ENCODE measurements around the gene SLC35F6. TPM values are rescaled to one million over a fixed set of nuclear protein-coding genes. Genes with fewer than 3 reads are reported as not detected.
"Not testable (repeated sequence)": the region's sequence is repeated elsewhere in the genome, so short reads cannot be mapped to it uniquely, and the experiment has no call there.

The SLC35F6 gene
- polyA plus RNA-seq, 12 donors, result 6.1 to 10.3 (median 8.3) TPM; not detected in 1

DNA sequence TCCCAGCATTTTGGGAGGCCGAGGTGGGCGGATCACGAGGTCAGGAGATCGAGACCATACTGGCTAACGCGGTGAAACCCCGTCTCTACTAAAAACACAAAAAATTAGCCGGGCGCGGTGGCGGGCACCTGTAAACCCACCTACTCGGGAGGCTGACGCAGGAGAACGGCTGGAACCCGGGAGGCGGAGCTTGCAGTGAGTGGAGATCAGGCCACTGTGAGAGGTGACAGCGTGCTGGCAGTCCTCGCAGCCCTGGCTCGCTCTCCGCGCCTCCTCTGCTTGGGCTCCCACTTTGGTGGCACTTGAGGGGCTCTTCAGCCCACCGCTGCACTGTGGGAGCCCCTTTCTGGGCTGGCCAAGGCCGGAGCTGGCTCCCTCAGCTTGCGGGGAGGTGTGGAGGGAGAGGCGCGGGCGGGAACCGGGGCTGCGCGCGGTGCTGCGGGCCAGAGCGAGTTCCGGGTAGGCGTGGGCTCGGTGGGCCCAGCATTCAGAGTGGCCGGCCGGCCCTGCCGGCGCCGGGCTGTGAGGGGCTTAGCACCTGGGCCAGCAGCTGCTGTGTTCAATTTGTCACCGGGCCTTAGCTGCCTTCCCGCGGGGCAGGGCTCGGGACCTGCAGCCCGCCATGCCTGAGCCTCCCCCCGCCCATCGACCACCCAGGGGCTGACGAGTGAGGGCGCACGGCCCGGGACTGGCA lies 50.1 kb downstream of the SLC35F6 start:
- not testable (repeated sequence) for DNase-seq

DNA sequence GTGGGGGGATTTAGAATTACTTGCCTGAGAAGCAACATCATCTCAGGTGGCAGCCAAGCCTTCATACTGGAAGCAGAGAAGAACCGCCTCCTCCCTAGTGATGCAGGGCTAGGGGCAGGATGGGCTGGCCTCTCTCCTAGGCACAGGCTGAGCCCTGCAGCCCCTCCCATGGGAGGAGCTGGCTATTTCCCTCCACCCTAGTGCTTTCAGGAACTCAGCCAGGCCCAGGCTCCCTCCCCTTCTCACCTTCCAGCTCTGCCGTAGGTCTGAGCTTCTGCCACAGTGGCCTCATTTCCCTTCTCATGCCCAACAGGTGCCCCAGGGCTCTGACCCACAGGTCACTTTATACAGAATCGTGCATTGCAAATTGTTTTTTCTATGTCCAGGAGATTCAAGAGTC lies 52.8 kb downstream of the SLC35F6 start:
- no peak for DNase-seq

DNA sequence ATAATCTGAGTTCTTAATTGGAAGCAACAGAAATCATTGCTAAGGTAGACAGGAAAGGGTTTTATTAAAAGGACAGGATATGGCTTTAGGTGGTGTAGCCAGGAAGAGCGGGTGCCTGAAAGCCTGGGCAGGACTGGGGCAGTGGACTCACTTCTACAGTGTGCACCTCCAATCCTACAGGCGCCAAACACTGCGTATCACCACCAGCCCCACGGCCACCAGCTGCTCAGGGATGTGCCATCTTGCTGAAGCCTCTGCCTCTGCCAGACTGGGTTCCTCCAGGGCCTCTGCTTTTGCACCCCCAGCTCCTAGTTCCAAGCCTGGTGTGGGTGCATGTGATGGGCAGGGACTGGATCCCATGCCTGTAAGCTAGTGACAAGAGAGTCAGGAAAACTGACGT lies 54.2 kb downstream of the SLC35F6 start:
- DNase-seq, result no peak

DNA sequence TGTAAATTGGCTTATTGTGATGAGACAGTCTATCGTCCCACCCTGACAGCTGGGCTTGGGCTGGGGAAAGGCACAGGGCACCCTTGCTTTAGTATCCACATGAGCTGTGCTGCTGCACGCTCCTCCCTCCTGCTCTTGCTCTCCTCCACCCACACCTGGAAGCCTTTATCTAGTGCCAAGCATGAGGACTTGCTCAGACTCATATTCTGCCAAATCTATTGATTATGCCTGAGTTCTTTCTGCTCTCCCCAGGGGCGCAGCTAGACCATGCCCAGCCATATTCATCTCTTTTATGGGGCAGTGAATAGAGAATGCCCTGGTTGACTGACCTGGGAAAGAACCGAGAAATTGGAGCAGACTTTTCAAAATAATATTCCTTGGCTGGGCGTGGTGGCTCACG lies 54.9 kb downstream of the SLC35F6 start:
- no peak for DNase-seq

DNA sequence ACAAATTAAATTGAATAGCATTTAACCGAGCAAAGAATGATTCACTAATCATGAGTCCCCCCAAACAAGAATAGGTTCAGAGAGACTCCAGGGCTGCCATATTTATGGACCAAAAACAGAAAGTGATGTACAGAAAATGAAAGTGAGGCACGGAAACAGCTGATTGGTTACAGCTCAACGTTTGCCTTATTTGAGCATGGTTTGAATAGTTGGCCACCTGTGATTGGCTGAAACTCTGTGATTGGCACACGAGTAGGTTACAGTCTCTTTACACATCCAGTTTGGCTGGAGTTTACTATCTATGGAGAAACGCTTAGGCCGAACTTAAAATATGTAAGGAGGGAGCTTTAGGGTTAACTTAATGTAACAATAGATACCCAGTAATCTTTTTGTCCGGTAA lies 56.8 kb downstream of the SLC35F6 start:
- DNase-seq, result no peak

DNA sequence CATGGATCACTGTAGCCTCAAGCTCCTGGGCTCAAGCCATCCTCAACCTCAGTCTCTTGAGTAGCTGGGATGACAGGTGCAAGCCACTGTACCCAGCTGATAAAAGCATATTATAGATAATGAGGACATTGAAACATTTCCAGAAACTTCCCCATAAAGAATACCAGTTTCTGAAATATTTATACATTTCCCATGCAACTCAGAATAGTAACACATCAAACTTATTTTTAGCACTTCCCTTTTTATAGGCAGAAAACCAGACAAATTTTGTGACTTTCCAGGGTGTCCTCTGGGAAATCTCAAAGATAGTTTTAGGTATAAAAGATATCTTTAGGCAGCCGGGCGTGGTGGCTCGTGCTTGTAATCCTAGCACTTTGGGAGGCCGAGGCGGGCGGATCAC lies 58.8 kb downstream of the SLC35F6 start:
- DNase-seq, result no peak

Other genes starting within 250 kb of the SLC35F6 start
- not detected for gene CIB4, start 122.9 kb upstream of the SLC35F6 start, polyA plus RNA-seq (ENCODE audit: insufficient read length in 12 of 12)
- 1 to 10 TPM in 4 of 12 donors, under 1 TPM in 7, not detected in 1; 0.48 to 5.8 (median 0.92) TPM for gene KCNK3, start 71.6 kb upstream of the SLC35F6 start, polyA plus RNA-seq (ENCODE audit: insufficient read length in 12 of 12)
- 10 to 100 TPM in 4 of 12 donors, 1 to 10 TPM in 6, not detected in 2; 4.3 to 13.8 (median 7.6) TPM for gene CENPA, start 21.8 kb downstream of the SLC35F6 start, polyA plus RNA-seq (ENCODE audit: insufficient read length in 12 of 12)
- 10 to 100 TPM in 10 of 12 donors, 1 to 10 TPM in 1, not detected in 1; 8.2 to 24.2 (median 21.2) TPM for gene DPYSL5, start 83.8 kb downstream of the SLC35F6 start, polyA plus RNA-seq (ENCODE audit: insufficient read length in 12 of 12)
- gene MAPRE3, start 206.4 kb downstream of the SLC35F6 start, polyA plus RNA-seq (ENCODE audit: insufficient read length in 12 of 12), result 100 to 1,000 TPM in 1 of 12 donors, 10 to 100 TPM in 11; 18.0 to 332 (median 26.6) TPM